Upper lobe of left lung (tissue), 6 donors: ENCODE data around the gene ACAP2. TPM values are rescaled to one million over a fixed set of nuclear protein-coding genes. Genes with fewer than 3 reads are reported as not detected.

ENCODE experiments used
- ATAC-seq, 2 donors: fragments of 200-7000 bp; cut with Tn5 transposase; one replicate each; pipeline ENCODE4 v1.9.1; 2022; ENCODE audit warnings: mild to moderate bottlenecking in 2 of 2, moderate library complexity in 2 of 2; ENCODE audit not compliant: low FRiP score in 2 of 2
- DNase-seq, 2 donors: peaks; one replicate each; pipeline ENCODE4 v3.0.0-alpha.2; 2019 to 2020
- H3K27ac ChIP-seq, 4 donors: fragments of 200-600 bp; sonication (generic); one replicate each; pipeline ENCODE4 v1.5.1; 2016 to 2019
- H3K27me3 ChIP-seq, 4 donors: fragments of 200-600 bp; sonication (generic); one replicate each; pipeline ENCODE4 v1.5.1; 2017 to 2019
- H3K36me3 ChIP-seq, 4 donors: fragments of 200-600 bp; sonication (generic); one replicate each; pipeline ENCODE4 v1.5.1; 2016 to 2019
- H3K4me1 ChIP-seq, 4 donors: fragments of 200-600 bp; sonication (generic); one replicate each; pipeline ENCODE4 v1.5.1; 2018 to 2019
- H3K4me3 ChIP-seq, 4 donors: fragments of 200-600 bp; sonication (generic); one replicate each; pipeline ENCODE4 v1.5.1; 2017 to 2019; ENCODE audit warnings: mild to moderate bottlenecking in 2 of 4, moderate library complexity in 1 of 4
- H3K9me3 ChIP-seq, 4 donors: fragments of 200-600 bp; sonication (generic); one replicate each; pipeline ENCODE4 v1.5.1; 2018 to 2019
- CTCF ChIP-seq, 6 experiments: fragments of 450-650 bp in 4 of 6; fragments of 200-600 bp in 2 of 6; sonication (generic) in 2 of 6; IDR thresholded peaks; one replicate each; pipeline ENCODE4 v1.5.1; 2016 to 2019; ENCODE audit warnings: antibody characterized with exemption in 6 of 6
- EP300 ChIP-seq, 4 donors: sonication (generic); formaldehyde crosslinking; IDR thresholded peaks; one replicate each; pipeline ENCODE4 v1.5.1; 2017; ENCODE audit warnings: antibody characterized with exemption in 4 of 4, control low read depth in 2 of 4
- POLR2A ChIP-seq, 4 donors: fragments of 450-650 bp; IDR thresholded peaks; one replicate each; pipeline ENCODE4 v1.5.1; 2016 to 2017; ENCODE audit warnings: antibody characterized with exemption in 4 of 4, mild to moderate bottlenecking in 2 of 4
- POLR2AphosphoS5 ChIP-seq, 2 donors: sonication (generic); formaldehyde crosslinking; IDR thresholded peaks; one replicate each; pipeline ENCODE4 v1.5.1; 2017; ENCODE audit warnings: antibody characterized with exemption in 2 of 2
- WGBS, 2 donors: methylation state at CpG; one replicate each; pipeline ENCODE4 v1.1.5; 2017 to 2018; 5-methylcytosine and 5-hydroxymethylcytosine counted together
- total RNA-seq, 6 donors: library from RNA; depleted of rRNA in 4 of 6; stranded (reverse); fragments of >200 nt in 4 of 6; gene quantifications; one replicate each; pipeline versions ENCODE4 v1.1.0 to v1.2.1, GENCODE V29; 2016 to 2021
- donor health status: DM: no; HTN: no; CAD: no; lungs with moderate emphysema.
- donor health status: DM: no; HTN: yes; CAD: no; lungs with severe emphysema.

ACAP2 gene
- total RNA-seq, 6 donors from 2014 or later, result 30.6 to 75.2 (median 52.3) TPM

GRCh38 chr3:195286115-195286872, 156.5 kb downstream of the ACAP2 start:
- Histone ChIP-seq H3K27ac (no peak overlapping the region), H3K36me3 (peaks cover 6 to 78% (median 27%) of the 10 kb centered on the region in 4 donors), H3K4me1 (no peaks in the 10 kb centered on the region), H3K27me3 (peaks cover 0 to 1% (median 0%) of the 10 kb centered on the region in 4 donors), H3K4me3 (no peak overlapping the region), H3K9me3 (no peaks in the 10 kb centered on the region)
- ATAC-seq, result no peak
- 55 to 68% methylated on average over 4 of the region's 4 CpGs for WGBS, 2 donors
- TF ChIP-seq CTCF (IDR thresholded peaks at IDR 0.05) (no peak), EP300 (IDR thresholded peaks at IDR 0.05) (no peak), POLR2A (IDR thresholded peaks at IDR 0.05) (no peak), POLR2AphosphoS5 (IDR thresholded peaks at IDR 0.05) (no peak)
- no peak for DNase-seq

GRCh38 chr3:195285372-195285771, 157.4 kb downstream of the ACAP2 start:
- Histone ChIP-seq H3K9me3 (no peaks in the 10 kb centered on the region), H3K36me3 (peaks cover 6 to 69% (median 24%) of the 10 kb centered on the region in 4 donors), H3K27me3 (peaks cover 0 to 1% (median 0%) of the 10 kb centered on the region in 4 donors), H3K4me1 (no peaks in the 10 kb centered on the region), H3K4me3 (no peak overlapping the region), H3K27ac (no peak overlapping the region)
- TF ChIP-seq EP300 (IDR thresholded peaks at IDR 0.05) (no peak), CTCF (IDR thresholded peaks at IDR 0.05) (no peak), POLR2AphosphoS5 (IDR thresholded peaks at IDR 0.05) (no peak), POLR2A (IDR thresholded peaks at IDR 0.05) (no peak)
- DNase-seq (no peak), ATAC-seq (no peak)
- WGBS, 2 donors, result 92 to 95% methylated on average over 3 of the region's 3 CpGs

GRCh38 chr3:195284842-195285241, 158.0 kb downstream of the ACAP2 start:
- no peak for DNase-seq
- ATAC-seq, result no peak
- 79 to 88% methylated on average over 3 of the region's 3 CpGs for WGBS, 2 donors
- Histone ChIP-seq H3K27ac (no peak overlapping the region), H3K9me3 (no peaks in the 10 kb centered on the region), H3K4me3 (no peak overlapping the region), H3K4me1 (no peaks in the 10 kb centered on the region), H3K27me3 (peaks cover 0 to 1% (median 0%) of the 10 kb centered on the region in 4 donors), H3K36me3 (peaks cover 6 to 64% (median 24%) of the 10 kb centered on the region in 4 donors)
- TF ChIP-seq CTCF (IDR thresholded peaks at IDR 0.05) (no peak), POLR2AphosphoS5 (IDR thresholded peaks at IDR 0.05) (no peak), POLR2A (IDR thresholded peaks at IDR 0.05) (no peak), EP300 (IDR thresholded peaks at IDR 0.05) (no peak)

GRCh38 chr3:195282961-195283360, 159.9 kb downstream of the ACAP2 start:
- Histone ChIP-seq H3K9me3 (no peaks in the 10 kb centered on the region), H3K27ac (no peak overlapping the region), H3K4me1 (no peaks in the 10 kb centered on the region), H3K36me3 (peaks cover 0 to 49% (median 18%) of the 10 kb centered on the region in 4 donors), H3K27me3 (peaks cover 0 to 1% (median 0%) of the 10 kb centered on the region in 4 donors), H3K4me3 (no peak overlapping the region)
- DNase-seq, result no peak
- TF ChIP-seq EP300 (IDR thresholded peaks at IDR 0.05) (no peak), POLR2A (IDR thresholded peaks at IDR 0.05) (no peak), CTCF (IDR thresholded peaks at IDR 0.05) (no peak), POLR2AphosphoS5 (IDR thresholded peaks at IDR 0.05) (no peak)
- ATAC-seq, result no peak
- 71 to 72% methylated on average over 8 of the region's 8 CpGs for WGBS, 2 donors
